Dendritic cell treated with granulocyte-macrophage colony-stimulating factor and Interleukin-4, amounts not matched to agents 40 ng/mL and 50 ng/mL, for 4 days (primary cell): ENCODE measurements around the gene NANS.
"Not testable (repeated sequence)": the region's sequence is repeated elsewhere in the genome, so short reads cannot be mapped to it uniquely, and the experiment has no call there.

Experiments used
- H3K27ac Mint-ChIP-seq: one replicate; pipeline ENCODE4 v1.8.0; 2022; ENCODE audit warnings: mild to moderate bottlenecking, mixed read lengths
- H3K27me3 Mint-ChIP-seq: one replicate; pipeline ENCODE4 v1.8.0; 2022; ENCODE audit warnings: mild to moderate bottlenecking, mixed read lengths
- H3K36me3 Mint-ChIP-seq: one replicate; pipeline ENCODE4 v1.8.0; 2022; ENCODE audit warnings: low read depth, mixed read lengths
- H3K4me1 Mint-ChIP-seq: one replicate; pipeline ENCODE4 v1.8.0; 2022; ENCODE audit warnings: low read depth, mixed read lengths
- H3K4me3 Mint-ChIP-seq: one replicate; pipeline ENCODE4 v1.8.0; 2022; ENCODE audit warnings: mild to moderate bottlenecking, moderate library complexity, mixed read lengths
- H3K9me3 Mint-ChIP-seq: one replicate; pipeline ENCODE4 v1.8.0; 2022; ENCODE audit warnings: mixed read lengths
- intact Hi-C: fragments of 100-400 bp; cut with micrococcal nuclease; formaldehyde crosslinking; loops from one replicate; pipeline ENCODE4 v1.15.0; 2022

The NANS gene

GRCh38 chr9:98130060-98130459 is 73.5 kb downstream of the NANS start:
- H3K27me3 Mint-ChIP-seq, intact Hi-C loops, H3K9me3 Mint-ChIP-seq, H3K4me3 Mint-ChIP-seq: not testable (repeated sequence)
- H3K4me1 Mint-ChIP-seq: peaks cover 56% of the 10 kb centered on the region
- peak overlapping the region; percentile 81 for H3K27ac Mint-ChIP-seq
- peaks cover 69% of the 10 kb centered on the region for H3K36me3 Mint-ChIP-seq

GRCh38 chr9:98130576-98131228 is 74.2 kb downstream of the NANS start:
- Mint-ChIP-seq H3K4me3 (no peak overlapping the region), H3K4me1 (peaks cover 56% of the 10 kb centered on the region), H3K36me3 (peaks cover 66% of the 10 kb centered on the region), H3K9me3 (no peaks in the 10 kb centered on the region), H3K27me3 (no peaks in the 10 kb centered on the region), H3K27ac (peak overlapping the region; percentile 81)
- intact Hi-C loops: no loop called here

- H3K27ac Mint-ChIP-seq: peak overlapping the region; percentile 33
- peaks cover 45% of the 10 kb centered on the region for H3K4me1 Mint-ChIP-seq
- peaks cover 53% of the 10 kb centered on the region for H3K36me3 Mint-ChIP-seq
- H3K27me3 Mint-ChIP-seq: no peaks in the 10 kb centered on the region
- intact Hi-C loops: no loop called here
- H3K9me3 Mint-ChIP-seq: no peaks in the 10 kb centered on the region
- no peak overlapping the region for H3K4me3 Mint-ChIP-seq
Measured at GRCh38 chr9:98132158-98132557, 75.6 kb downstream of the NANS start.
